Inferior parietal cortex (tissue), 1 donor: ENCODE results near the gene PSMA5.
"Not testable (repeated sequence)": the region's sequence is repeated elsewhere in the genome, so short reads cannot be mapped to it uniquely, and the experiment has no call there.

Experiments used
- DNase-seq: peaks from one replicate; pipeline ENCODE4 v3.0.0-alpha.2; 2016; ENCODE audit errors: extremely low spot score

The PSMA5 gene

GRCh38 chr1:109433322-109433721 is 7.1 kb upstream of the PSMA5 start:
- DNase-seq, result no peak

GRCh38 chr1:109432336-109432735 is 6.1 kb upstream of the PSMA5 start:
- no peak for DNase-seq

DNA sequence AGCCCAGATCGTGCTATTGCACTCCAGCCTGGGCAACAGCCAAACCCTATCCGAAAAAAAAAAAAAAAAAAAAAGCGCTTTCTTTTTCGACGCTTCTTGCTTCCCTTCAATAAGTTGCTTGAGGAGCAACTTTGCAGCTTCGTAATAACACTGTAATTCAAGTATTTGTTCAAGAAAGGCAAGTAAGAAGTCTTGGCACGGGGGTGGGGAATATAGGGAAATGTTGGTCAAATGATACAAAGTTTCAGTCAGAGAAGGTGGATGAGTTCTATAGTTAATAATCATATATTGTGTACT is 871 bp upstream of the PSMA5 start:
- no peak for DNase-seq

DNA sequence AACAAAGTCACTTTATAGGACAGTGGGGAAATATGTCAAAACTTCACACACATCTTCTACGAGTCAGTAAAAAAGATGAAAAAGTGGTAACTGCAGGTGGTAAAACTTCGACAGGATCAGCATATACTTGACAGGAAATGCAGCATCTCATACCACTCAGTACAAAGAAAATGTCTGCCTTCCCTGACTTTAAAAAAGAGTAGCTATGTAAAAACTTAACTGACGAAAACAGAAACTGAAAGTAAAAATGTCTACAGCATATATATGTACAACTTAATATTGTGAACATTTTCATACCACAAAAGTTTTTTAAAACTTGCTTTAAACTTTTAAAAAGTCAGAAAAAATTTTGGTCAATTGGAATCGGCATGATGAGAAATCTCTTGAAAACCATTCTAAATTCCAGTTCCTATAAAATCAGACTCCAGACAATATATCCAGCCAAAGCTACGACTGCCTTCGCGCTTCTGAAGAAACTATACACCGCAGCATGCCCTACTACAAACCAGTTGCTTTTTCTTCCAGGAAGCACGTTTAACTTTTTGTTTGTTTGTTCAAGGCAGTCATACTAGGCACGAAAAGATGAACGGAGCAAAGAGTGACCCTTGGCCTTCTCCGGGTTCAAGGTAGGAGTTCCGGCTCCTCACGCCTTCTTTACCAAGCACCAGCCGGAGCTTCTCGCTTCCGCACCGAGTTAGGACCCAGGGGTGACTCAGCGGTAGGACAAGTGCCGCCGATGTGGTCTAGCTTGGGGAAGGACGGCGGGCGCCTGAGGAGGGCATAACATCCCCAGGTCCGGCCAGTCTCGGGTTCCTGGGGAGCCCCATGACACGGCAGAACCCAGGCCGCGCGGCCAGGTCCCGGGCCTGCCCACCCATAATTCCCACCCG is 612 bp downstream of the PSMA5 start:
- peak; percentile 27 for DNase-seq

GRCh38 chr1:109423498-109423897 is 2.8 kb downstream of the PSMA5 start:
- DNase-seq, result no peak

DNA sequence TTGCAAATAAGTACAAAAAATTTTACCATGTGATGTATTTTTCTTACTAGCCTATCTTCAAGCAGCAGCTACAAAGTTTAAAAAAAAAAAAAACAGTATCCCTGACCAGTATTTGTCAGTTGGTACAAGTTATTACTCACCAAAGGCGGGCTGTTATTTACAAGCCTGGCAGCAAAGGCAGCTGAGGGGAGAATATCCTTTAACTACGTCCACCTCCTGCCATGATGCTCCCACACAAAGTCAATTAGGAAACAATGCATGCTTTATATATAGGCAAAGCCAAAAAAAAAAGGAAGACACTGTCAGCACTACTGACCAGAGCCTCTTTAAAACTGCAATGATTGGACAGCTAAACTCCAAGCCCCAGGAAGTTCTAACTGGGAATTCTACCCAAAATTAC is 13.7 kb downstream of the PSMA5 start:
- no peak for DNase-seq

GRCh38 chr1:109404838-109405237 is 21.4 kb downstream of the PSMA5 start:
- no peak for DNase-seq

- DNase-seq, result no peak
Measured at GRCh38 chr1:109402025-109402424, 24.2 kb downstream of the PSMA5 start.

DNA sequence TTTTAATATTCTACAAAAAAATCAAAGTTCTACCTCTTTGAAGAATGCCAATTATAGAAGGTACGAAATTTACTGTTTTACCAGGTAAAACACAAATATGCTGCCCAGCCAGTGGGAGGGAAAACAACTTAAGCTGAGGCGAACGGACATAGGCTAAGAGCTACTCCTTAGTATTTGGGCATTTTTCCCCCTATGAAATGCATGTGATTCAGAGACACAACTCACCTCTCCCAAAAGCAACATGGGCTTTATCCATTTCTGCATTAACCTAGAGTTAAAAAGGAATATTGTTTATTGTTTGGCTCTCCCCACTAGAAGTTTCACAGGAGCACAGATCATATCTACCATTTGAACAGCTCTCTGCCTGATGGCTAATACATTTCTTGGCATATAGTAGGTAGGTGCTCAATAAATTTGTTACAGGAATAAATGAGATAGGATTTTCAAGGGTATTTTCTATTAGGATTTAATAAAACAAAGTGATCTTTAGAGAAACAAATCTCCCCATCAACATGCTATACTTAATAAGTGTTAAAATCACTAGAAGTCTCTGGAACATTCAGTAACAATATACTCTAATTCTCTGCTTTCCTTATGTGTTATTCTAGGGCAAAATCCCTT is 26.1 kb downstream of the PSMA5 start:
- DNase-seq, result peak; percentile 40

DNA sequence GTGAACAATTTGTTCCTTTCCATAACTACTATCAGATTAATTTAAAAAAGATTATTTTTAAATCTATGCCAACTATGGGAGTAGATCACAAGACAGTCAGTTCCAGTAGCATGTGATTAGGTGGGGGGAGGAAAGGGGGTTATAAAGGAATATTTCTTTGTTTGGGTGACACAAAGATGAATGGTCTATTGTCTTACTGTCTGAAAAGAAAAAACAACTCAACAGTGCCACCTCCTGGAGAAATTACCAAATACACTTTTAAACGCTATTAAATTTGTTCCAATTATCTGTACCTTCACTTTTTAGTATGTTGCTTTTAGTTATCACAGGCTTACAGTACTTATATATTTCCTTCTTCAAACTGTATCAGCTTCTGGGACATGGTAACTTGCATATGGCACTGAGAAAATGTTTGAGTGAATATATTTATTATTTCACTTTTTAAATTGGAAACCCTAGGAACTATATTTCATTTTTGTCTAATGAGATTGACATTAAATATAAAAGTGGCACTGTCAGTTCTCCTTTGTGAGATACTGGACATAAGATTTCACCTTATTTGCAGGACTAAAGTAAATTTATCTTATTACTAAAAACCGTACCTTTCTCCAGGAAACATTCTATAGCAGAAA is 26.8 kb downstream of the PSMA5 start:
- DNase-seq, result peak; percentile 98

DNA sequence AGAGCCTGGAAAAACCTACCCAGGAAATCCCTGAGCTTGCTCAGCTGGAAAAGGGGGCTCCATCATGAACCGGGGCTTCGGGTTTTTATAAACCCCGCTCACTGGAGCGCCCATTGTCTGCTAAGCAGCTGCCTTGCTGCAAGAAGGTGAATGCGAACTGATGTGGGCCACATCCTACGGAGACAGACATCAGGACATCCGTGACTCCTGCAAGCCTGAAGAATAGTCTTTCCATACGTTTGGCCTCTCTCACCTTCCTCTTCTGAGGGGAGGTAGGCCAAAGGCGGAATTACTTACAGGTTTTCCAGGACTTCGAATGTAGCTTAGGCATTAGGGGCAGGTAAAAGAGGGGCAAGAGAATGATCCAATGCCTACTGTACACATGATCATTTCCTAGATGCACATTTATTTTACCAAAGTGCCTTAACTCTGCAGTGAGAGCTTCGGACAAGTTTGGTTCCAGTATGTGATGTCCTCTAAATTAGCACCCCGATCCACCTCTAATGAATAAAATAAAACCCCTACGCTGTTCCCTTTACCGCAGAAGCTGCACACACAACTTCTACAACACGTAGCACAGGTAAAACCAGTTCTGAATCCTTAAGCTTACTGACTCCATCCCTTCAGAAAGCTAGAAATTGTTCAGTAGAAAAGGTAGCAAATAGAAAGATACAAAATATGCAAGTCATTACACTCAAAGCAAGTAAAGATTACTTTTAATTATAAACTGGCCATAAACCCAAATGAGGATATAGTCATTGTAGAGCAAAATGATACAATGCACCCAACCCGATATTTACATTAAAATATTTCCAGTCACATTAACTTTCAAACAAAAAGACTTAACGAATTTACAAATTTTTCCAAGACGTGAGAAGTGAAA is 27.7 kb downstream of the PSMA5 start:
- no peak for DNase-seq

GRCh38 chr1:109397581-109398342 is 28.5 kb downstream of the PSMA5 start, which contains the start of gene SORT1:
SORT1 (minus strand) TSS chr1:109397918; CDS start chr1:109397892, 26 bp downstream.
- peak; percentile 95 for DNase-seq

DNA sequence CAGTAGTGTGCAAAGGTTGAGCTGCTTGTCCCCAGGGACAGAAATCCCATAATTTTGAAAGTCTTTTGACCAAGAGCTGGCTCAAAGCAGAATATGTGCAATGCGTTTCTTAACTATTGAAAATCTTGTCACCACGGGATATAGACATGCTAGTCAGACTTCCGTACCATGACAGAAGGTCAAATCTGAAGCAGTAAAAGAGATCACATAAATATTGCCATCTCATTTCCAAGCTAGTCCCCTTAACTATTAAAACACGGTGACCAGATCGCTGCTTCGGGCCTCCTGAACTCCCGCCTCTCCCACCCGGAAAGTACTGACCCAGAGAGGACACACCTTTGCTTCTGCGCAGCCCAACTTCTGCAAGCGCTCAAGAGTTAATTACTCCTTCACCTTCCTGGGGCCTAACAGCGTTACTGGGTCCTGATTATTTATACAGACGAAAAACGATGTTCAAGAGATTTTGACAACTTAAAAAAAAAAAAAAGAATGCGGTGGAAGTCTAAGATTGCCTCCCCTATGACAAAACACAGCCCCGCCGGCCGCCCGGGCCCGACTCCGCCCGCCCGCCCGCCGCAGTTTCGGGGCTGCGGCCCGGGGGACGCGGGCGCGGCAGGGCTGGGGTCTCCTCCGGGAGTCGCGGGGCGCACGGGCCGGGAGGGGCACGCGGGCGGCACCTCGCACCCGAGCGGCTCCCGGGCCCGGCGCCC is 29.2 kb downstream of the PSMA5 start:
- no peak for DNase-seq

DNA sequence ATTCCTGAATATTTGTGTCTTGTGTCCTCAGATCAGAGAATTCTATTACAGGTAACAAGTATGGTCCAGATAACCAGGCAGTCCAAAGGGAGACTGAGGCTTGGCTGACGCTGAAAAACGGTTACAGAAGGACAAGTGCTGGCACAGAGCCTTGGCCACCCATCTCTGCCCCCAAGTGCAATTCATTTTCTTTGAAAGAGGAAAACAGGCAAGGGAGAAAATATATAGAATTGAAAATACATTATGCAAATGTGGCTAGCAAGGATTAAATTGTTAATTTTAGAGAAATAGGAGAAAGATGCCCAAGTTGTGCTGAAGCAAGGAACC is 29.8 kb downstream of the PSMA5 start:
- DNase-seq, result no peak

- no peak for DNase-seq
Measured at GRCh38 chr1:109395602-109396512, 30.4 kb downstream of the PSMA5 start.

DNA sequence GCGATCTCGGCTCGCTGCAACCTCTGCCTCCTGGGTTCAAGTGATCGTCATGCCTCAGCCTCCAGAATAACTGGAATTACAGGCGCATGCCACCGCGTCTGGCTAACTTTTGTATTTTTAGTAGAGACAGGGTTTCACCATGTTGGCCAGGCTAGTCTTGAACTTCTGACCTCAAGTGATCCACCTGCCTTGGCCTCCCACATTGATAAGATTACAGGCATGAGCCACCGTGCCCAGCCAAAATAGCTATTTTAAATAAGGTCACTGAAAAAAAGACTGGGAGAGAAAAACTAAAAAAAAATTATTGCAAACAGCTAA is 31.0 kb downstream of the PSMA5 start:
- DNase-seq, result not testable (repeated sequence)

GRCh38 chr1:109394591-109395281 is 31.5 kb downstream of the PSMA5 start:
- peak; percentile 43 for DNase-seq

GRCh38 chr1:109393617-109394233 is 32.5 kb downstream of the PSMA5 start:
- no peak for DNase-seq
